HepG2 (cell line): ENCODE results near the gene SELENOM. TPM values are rescaled to one million over a fixed set of nuclear protein-coding genes. Genes with fewer than 3 reads are reported as not detected.
A peak's percentile ranks its signal among the peaks of the same experiment; 100 is the strongest.

Experiments
- ARID5B ChIP-seq: IDR thresholded peaks from 2 replicates; pipeline ENCODE4 v1.4.0; 2020; ENCODE audit warnings: mild to moderate bottlenecking, missing genetic modification reagents
- CSRNP1 ChIP-seq: sonication (generic); formaldehyde crosslinking; IDR thresholded peaks from 2 replicates; pipeline ENCODE4 v1.8.1; 2023; ENCODE audit warnings: mild to moderate bottlenecking, missing genetic modification reagents
- DR1 ChIP-seq: sonication (generic); formaldehyde crosslinking; IDR thresholded peaks from 2 replicates; pipeline ENCODE4 v1.8.0; 2021; ENCODE audit warnings: mild to moderate bottlenecking, missing genetic modification reagents, inconsistent platforms
- FOSL2 ChIP-seq: sonication (generic); formaldehyde crosslinking; IDR thresholded peaks from 2 replicates; pipeline ENCODE4 v1.4.0; 2020; ENCODE audit warnings: missing genetic modification reagents
- JDP2 ChIP-seq: sonication (generic); formaldehyde crosslinking; IDR thresholded peaks from 2 replicates; pipeline ENCODE4 v1.8.1; 2022; ENCODE audit warnings: missing genetic modification reagents, borderline replicate concordance
- PITX1 ChIP-seq: sonication (generic); formaldehyde crosslinking; IDR thresholded peaks from 2 replicates; pipeline ENCODE4 v1.5.1; 2020; ENCODE audit warnings: mild to moderate bottlenecking, missing genetic modification reagents
- ZBTB7A ChIP-seq: sonication (generic); formaldehyde crosslinking; IDR thresholded peaks from 2 replicates; pipeline ENCODE4 v1.8.0; 2022; ENCODE audit warnings: mild to moderate bottlenecking, missing genetic modification reagents
- ZNF256 ChIP-seq: sonication (generic); formaldehyde crosslinking; conservative IDR thresholded peaks from 2 replicates; pipeline ENCODE4 v1.4.0; 2020; ENCODE audit warnings: missing genetic modification reagents
- ZNF350 ChIP-seq: sonication (generic); formaldehyde crosslinking; IDR thresholded peaks from 2 replicates; pipeline ENCODE4 v1.4.0; 2020; ENCODE audit warnings: mild to moderate bottlenecking, low read depth, missing genetic modification reagents, borderline replicate concordance
- ZNF609 ChIP-seq: sonication (generic); formaldehyde crosslinking; IDR thresholded peaks from 2 replicates; pipeline ENCODE4 v1.4.0; 2020; ENCODE audit warnings: mild to moderate bottlenecking, missing genetic modification reagents, borderline replicate concordance
- polyA plus RNA-seq, 8 experiments: library from polyadenylated mRNA; depleted of rRNA in 3 of 8; stranded (reverse) in 7 of 8; unstranded in 1 of 8; fragments of >200 nt; fragmentation: Illumina TruSeq in 4 of 8; extraction: Trizol in 4 of 8; gene quantifications; 2 replicates each; pipeline versions ENCODE4 v1.2.1 to v1.2.3, GENCODE V29; 2011 to 2016; ENCODE audit warnings: low read depth in 4 of 8, missing spikeins in 1 of 8, mixed read lengths in 1 of 8; ENCODE audit not compliant: insufficient read depth in 1 of 8
- total RNA-seq, 5 experiments: library from RNA; depleted of rRNA; stranded (reverse); fragments of >200 nt; fragmentation: Illumina TruSeq; extraction: Trizol; gene quantifications; 2 replicates each; pipeline ENCODE4 v1.2.3, GENCODE V29; 2016; ENCODE audit warnings: low read depth in 1 of 5

The SELENOM gene
- total and polyA plus RNA-seq, 2 of the 13 experiments (the other 11 are each of a cell fraction or from before 2014, with no cell fraction given), result 4.1 to 4.3 TPM

GRCh38 chr22:31102441-31103081 is 4.8 kb downstream of the SELENOM start (continued):
- TF ChIP-seq ZNF609 (CRISPR knock-in tag) (no peak), ZNF350 (CRISPR knock-in tag) (no peak), DR1 (CRISPR knock-in tag) (no peak), PITX1 (peak; percentile 62; the same call in 1 of the 2 replicates), ARID5B (peak; percentile 57), CSRNP1 (CRISPR knock-in tag) (no peak), FOSL2 (CRISPR knock-in tag) (peak; percentile 98), ZNF256 (CRISPR knock-in tag) (no peak), JDP2 (CRISPR knock-in tag) (no peak), ZBTB7A (no peak)
